Activated effector memory CD4-positive, alpha-beta T cell treated with Interleukin-2 at 50 U/mL for 16 hours (primary cell): ENCODE results near the gene MME.

Source experiments
- DNase-seq: peaks from one replicate; pipeline ENCODE4 v3.0.0-alpha.2; 2020

Gene MME

GRCh38 chr3:155153242-155154186 lies 73.4 kb downstream of the MME start:
- no peak for DNase-seq

DNA sequence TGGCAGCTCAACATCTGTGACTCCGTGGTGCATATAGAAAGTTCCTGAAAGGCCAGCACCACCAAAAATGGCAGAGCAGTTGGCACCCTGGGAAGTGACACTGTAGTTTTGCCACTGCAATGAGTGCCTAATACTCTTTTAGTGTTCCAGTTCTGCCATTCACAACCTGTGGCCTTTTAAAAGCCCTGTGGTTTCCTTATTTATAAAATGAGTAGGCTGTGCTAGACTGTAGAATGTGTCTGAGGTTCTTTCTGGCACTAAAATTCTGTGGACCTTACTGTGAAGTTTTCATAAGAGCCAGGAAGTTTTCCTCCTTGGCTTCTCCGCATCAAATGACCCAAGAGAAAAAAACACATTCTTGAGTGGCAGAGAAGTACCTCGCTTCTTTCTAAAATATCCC lies 74.1 kb downstream of the MME start:
- DNase-seq, result no peak

DNA sequence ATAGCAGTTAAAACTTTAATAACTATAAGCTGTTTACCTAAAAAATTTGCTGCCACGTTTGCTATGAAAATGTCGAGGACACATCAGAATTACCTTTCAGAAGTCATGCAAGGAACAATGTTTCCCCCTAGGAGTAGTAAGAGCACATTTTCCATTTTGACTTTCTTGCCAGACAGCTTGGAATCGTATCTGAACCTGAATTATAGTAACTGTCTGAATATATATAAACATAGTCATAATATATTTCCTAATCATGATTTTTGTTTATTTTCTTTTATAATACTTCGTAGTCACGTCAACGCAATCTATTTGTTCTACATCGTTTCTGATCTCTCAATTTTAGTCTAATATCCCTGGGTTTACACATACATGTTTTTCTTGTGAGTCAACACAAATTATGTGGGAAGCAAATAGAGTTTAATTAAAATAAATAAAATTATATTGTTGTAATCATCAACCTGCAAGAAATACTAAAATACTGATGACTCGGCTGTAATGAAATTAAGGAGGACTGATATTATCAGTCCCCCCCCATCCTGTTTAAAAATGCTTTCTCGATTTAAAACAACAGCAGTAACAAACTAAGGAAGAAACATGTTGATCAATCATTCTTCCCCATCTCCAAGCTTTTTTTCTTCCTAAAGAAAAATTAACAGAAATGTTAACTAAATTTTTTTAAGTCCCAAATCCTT lies 78.4 kb downstream of the MME start:
- DNase-seq, result no peak

GRCh38 chr3:155159301-155159700 lies 79.2 kb downstream of the MME start:
- no peak for DNase-seq

DNA sequence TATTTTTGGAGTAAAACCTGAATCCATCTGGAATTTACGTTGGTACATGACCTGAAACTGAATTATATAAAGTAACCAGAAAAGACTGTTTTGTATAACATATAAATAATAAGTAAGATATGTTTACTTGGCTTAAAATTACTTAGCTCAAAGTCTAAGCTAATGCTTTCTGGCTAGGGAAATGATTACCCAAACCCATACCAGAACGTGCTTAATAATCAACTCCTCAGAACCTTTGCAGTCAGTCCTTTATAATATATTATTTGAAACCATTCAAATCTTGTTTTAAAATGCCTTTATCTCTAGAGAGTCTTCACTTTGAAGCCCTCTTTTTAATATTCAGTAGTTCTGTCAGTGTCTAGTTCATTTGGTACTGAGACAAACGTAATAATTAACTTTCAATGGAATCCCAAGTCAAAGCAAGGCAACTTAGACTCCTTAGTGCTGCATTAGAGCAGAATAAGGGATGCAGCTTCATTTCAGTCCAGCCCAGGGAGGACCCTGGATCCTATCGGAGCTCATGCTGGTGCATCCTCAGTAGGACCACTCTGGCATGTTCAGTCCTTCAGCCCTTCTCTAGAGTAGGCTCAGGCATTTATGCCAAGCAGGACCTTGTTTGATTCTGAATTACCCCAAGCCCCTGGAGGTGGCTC lies 81.6 kb downstream of the MME start:
- no peak for DNase-seq

DNA sequence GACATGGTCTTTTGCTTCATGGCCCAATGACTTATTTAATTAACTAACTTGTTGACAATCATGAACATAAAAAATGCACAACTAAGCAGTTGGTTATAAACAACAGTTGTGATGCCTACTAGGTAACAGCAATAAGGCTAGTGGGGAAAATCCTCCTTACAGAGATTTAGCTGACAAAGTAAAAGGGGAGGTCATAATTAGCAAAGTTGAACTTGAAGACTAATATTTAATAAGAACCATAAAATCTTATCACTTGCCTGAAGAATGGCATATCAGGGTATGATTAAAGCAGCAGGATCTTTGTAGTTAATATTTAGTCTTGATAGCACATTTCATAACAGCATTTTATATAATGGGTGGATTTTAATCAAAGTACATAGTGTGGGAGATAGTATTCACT lies 84.2 kb downstream of the MME start:
- DNase-seq, result no peak

GRCh38 chr3:155166441-155166840 lies 86.3 kb downstream of the MME start:
- DNase-seq, result no peak

- no peak for DNase-seq
Measured at GRCh38 chr3:155169197-155169596, 89.1 kb downstream of the MME start.

DNA sequence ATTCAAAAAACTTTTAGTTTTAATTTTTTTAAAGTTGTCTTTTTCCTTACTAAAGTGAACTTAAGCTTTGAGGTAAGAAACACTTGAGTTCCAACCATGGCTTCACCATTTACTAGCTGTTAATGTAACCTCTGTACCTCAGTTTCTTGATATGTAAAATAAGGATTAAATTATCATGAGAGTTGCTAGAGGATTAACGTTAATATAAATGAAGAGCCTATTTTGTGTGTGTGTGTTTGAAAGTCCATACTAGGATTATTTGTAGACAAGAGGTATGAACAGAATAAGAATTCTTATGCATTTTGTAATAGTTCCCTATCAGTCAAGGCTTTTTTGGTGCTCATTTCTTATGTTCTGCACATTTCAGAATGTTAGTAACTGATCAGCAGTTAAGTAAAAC lies 93.7 kb downstream of the MME start:
- DNase-seq, result no peak

GRCh38 chr3:155178810-155179436 lies 98.8 kb downstream of the MME start:
- DNase-seq, result no peak

DNA sequence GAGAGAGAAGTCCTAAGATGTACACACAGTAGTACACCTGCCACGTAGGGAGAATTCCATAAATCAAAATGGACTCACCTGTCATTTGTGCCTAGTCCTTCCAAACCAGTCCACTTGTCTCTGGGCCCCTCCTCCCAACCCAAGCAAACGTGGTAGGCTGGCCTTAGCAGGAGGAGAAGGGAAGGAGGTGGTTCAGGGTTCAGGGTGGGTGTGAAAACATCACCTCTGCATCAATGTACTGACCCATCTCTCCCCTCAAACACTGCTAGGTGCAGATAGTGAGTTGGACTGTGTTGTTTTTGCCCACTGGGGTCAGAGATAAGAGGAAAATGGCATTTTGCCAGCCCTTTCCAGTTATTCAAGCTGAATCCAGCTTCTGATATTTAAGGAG lies 99.3 kb downstream of the MME start:
- no peak for DNase-seq

GRCh38 chr3:155179966-155180757 lies 100.0 kb downstream of the MME start:
- DNase-seq, result no peak

DNA sequence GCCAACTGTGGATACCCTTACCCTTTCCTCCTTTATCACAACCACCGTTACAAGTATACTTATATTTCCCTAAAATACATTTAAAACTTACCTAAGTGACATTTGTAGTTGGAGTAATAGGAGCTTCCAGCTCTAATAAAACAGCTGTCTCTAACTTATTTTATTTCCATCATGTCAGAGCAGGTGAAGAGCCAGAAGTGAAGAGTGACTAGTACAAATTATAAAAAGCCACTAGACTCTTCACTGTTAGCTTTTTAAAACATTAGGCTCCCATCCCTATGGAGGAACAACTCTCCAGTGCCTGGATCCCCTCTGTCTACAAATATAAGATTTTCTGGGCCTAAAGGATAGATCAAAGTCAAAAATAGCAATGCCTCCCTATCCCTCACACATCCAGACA lies 102.3 kb downstream of the MME start:
- no peak for DNase-seq

DNA sequence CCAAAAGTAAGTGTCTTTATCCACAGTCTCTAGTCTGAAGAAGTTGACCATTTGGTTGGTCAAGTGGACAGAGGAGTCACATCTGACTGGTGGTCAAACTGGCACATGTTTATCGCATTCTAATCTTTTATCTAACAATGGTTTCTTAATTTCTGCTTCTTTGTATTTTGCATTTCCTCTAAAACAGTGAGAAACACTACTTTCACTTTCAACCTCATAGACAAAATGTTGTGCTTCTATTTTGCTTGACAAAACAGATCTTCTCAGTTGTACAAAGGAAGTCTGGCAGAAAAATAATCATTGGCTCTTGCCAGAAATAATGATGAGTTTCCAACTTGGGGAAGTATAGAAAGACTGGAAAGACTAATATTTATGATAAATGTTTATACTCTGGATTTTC lies 103.9 kb downstream of the MME start:
- no peak for DNase-seq

GRCh38 chr3:155185631-155186071 lies 105.5 kb downstream of the MME start:
- no peak for DNase-seq

DNA sequence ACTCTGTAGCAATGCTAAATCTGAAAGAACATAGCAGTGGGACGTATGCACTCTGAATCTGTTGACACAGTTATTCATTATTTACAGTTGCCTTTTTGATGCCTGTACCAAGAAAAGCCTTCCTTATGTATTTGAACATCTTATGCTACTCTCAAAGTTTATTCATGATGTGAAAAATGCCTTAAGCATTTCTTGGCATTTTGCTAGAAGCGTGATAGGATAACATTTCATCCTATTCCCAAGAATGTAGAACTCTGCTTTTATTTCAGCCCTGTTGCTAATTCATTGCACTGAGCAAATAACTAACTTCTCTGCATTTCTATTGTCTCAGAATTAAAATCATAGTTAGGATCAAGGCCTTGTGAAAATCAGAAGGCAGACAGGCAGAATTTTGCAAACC lies 107.9 kb downstream of the MME start:
- DNase-seq, result no peak

DNA sequence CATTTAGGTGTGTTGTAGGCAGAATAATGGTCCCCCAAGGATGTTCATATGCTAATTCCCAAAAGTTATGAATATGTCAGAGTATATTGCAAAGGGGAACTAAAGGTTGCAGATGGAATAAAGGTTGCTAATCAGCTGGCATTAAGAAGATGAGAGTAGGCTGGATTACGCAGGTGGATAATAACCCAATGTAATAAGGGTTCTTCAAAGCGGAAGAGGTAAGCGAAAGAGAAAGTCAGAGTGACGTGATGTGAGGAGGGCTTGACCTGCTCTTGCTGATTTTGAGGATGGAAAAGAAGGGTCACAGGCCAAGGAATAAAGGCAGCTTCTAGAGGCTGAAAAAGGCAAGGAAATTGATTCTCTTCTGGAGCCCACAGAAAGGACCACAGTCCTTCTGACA lies 109.4 kb downstream of the MME start:
- no peak for DNase-seq

DNA sequence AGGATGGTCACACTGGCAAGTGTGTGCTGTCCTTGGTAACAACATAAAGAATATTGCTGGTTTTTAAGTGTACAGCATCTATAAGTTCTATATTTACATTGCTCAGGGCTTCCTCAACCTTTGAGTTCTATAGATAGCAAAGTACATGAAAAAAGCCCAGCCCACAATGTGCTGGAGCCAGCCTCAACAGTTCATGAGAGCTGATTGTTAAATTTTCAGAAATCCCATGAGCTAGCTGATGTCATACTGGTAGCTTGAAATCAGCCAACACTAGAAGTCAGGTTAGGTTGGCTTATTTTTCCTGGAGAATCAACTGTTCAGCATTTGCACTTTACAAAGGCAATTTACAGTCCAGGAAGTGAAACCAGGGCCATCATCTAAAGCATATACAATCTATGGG lies 110.6 kb downstream of the MME start:
- DNase-seq, result no peak

GRCh38 chr3:155192957-155193746 lies 113.0 kb downstream of the MME start:
- no peak for DNase-seq

DNA sequence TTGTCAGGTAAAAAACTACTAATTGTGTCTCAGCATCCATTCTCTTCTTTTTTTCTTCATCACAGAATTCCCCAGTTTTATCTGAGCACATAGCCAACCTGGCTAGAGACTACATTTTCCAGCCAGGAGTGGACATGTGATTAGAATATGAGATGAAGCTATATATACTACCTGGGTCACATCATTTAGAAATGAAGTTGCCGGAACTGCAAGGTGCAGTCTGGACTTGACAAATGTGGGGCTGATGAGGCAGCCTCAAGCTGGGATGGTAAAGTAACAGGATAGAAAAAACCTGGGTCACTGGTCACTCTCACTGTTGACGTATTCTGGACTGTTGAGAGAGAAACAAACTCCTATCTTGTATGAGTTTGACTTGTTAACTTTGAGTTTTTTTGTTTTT lies 113.7 kb downstream of the MME start:
- no peak for DNase-seq
